Liver (tissue), 9 donors: ENCODE measurements around the gene MARK3. TPM values are rescaled to one million over a fixed set of nuclear protein-coding genes. Genes with fewer than 3 reads are reported as not detected.

Experiments
- DNase-seq: peaks from one replicate; pipeline ENCODE4 v3.0.0-alpha.2; 2017; ENCODE audit warnings: low spot score
- H3K27ac ChIP-seq, 2 donors: one replicate each; pipeline ENCODE4 v1.7.0; 2013; ENCODE audit warnings: inconsistent platforms in 2 of 2, low read length in 2 of 2, control low read depth in 1 of 2, low read depth in 1 of 2, mild to moderate bottlenecking in 1 of 2
- H3K27me3 ChIP-seq, 4 donors: one replicate each; pipeline versions ENCODE4 v1.6.1 to v1.7.0; 2013; ENCODE audit warnings: low read length in 3 of 4, inconsistent platforms in 1 of 4, mild to moderate bottlenecking in 1 of 4, moderate library complexity in 1 of 4; ENCODE audit not compliant: control insufficient read depth in 4 of 4, insufficient read depth in 4 of 4
- H3K36me3 ChIP-seq, 4 donors: one replicate each; pipeline versions ENCODE4 v1.6.1 to v1.7.0; 2013; ENCODE audit warnings: low read length in 3 of 4, mild to moderate bottlenecking in 3 of 4, low read depth in 1 of 4, moderate library complexity in 1 of 4; ENCODE audit not compliant: control insufficient read depth in 4 of 4, insufficient read depth in 3 of 4
- H3K4me1 ChIP-seq, 4 donors: one replicate each; pipeline versions ENCODE4 v1.6.1 to v1.7.0; 2013; ENCODE audit warnings: low read length in 3 of 4, mild to moderate bottlenecking in 3 of 4, moderate library complexity in 1 of 4; ENCODE audit not compliant: control insufficient read depth in 4 of 4, insufficient read depth in 4 of 4
- H3K4me3 ChIP-seq, 3 donors: one replicate each; pipeline versions ENCODE4 v1.6.1 to v1.7.0; 2013; ENCODE audit warnings: low read length in 3 of 3, control low read depth in 1 of 3, low read depth in 1 of 3, mild to moderate bottlenecking in 1 of 3
- H3K9ac ChIP-seq, 2 donors: one replicate each; pipeline ENCODE4 v1.7.0; 2013; ENCODE audit warnings: low read length in 2 of 2, mild to moderate bottlenecking in 2 of 2, moderate library complexity in 2 of 2, control low read depth in 1 of 2, low read depth in 1 of 2
- H3K9me3 ChIP-seq, 4 donors: one replicate each; pipeline versions ENCODE4 v1.6.1 to v1.7.0; 2013; ENCODE audit warnings: low read length in 3 of 4; ENCODE audit not compliant: control insufficient read depth in 4 of 4
- EGR1 ChIP-seq, 2 donors: IDR thresholded peaks; 2 replicates each; pipeline ENCODE4 v1.6.1; 2016 to 2018; ENCODE audit warnings: antibody characterized with exemption in 2 of 2, low read depth in 2 of 2
- FOXA1 ChIP-seq: IDR thresholded peaks from 2 replicates; pipeline ENCODE4 v1.6.1; 2016; ENCODE audit warnings: antibody characterized with exemption
- GABPA ChIP-seq, 2 donors: IDR thresholded peaks in 1 of 2; conservative IDR thresholded peaks in 1 of 2; 2 replicates each; pipeline ENCODE4 v1.6.1; 2016; ENCODE audit warnings: antibody characterized with exemption in 2 of 2, mild to moderate bottlenecking in 1 of 2, moderate library complexity in 1 of 2
- HNF4A ChIP-seq, 2 donors: conservative IDR thresholded peaks; 2 replicates each; pipeline ENCODE4 v1.6.1; 2016; ENCODE audit warnings: antibody characterized with exemption in 2 of 2, mild to moderate bottlenecking in 2 of 2
- HNF4G ChIP-seq: IDR thresholded peaks from 2 replicates; pipeline ENCODE4 v1.6.1; 2016; ENCODE audit warnings: antibody characterized with exemption
- JUND ChIP-seq, 2 donors: IDR thresholded peaks; 2 replicates each; pipeline ENCODE4 v1.6.1; 2016; ENCODE audit warnings: antibody characterized with exemption in 2 of 2
- NR2F2 ChIP-seq: IDR thresholded peaks from 2 replicates; pipeline ENCODE4 v1.6.1; 2016; ENCODE audit warnings: antibody characterized with exemption
- RAD21 ChIP-seq, 2 donors: IDR thresholded peaks; 2 replicates each; pipeline ENCODE4 v1.6.1; 2016; ENCODE audit warnings: antibody characterized with exemption in 2 of 2, mild to moderate bottlenecking in 2 of 2
- RXRA ChIP-seq, 2 donors: IDR thresholded peaks; 2 replicates each; pipeline ENCODE4 v1.6.1; 2017 to 2018; ENCODE audit warnings: antibody characterized with exemption in 2 of 2, mild to moderate bottlenecking in 1 of 2
- SP1 ChIP-seq: IDR thresholded peaks from 2 replicates; pipeline ENCODE4 v1.6.1; 2018; ENCODE audit warnings: antibody characterized with exemption, mild to moderate bottlenecking
- TAF1 ChIP-seq: conservative IDR thresholded peaks from 2 replicates; pipeline ENCODE4 v1.6.1; 2016; ENCODE audit warnings: antibody characterized with exemption, mild to moderate bottlenecking
- YY1 ChIP-seq: IDR thresholded peaks from 2 replicates; pipeline ENCODE4 v1.6.1; 2016; ENCODE audit warnings: antibody characterized with exemption, mild to moderate bottlenecking
- WGBS: extraction: QIAGEN DNeasy Blood & Tissue Kit; methylation state at CpG from one replicate; pipeline ENCODE4 v1.1.7; 2013; 5-methylcytosine and 5-hydroxymethylcytosine counted together
- polyA plus RNA-seq, 2 donors: library from polyadenylated mRNA; stranded (reverse) in 1 of 2; unstranded in 1 of 2; fragments of 200-250 nt in 1 of 2; fragments of >200 nt in 1 of 2; fragmentation: Nextera tagmentation in 1 of 2; extraction: Ambion mirVana in 1 of 2; gene quantifications; one replicate each; pipeline versions ENCODE4 v1.2.1 to v1.2.3, GENCODE V29; 2013 to 2015
- total RNA-seq, 2 donors: library from RNA; depleted of rRNA; stranded (reverse); fragments of >200 nt; gene quantifications; one replicate each; pipeline ENCODE4 v1.2.3, GENCODE V29; 2014
- TF ChIP-seq, protein P1 (sequence below): fragments of 150-350 bp; IDR thresholded peaks from 2 replicates; pipeline ENCODE4 v1.5.1; 2017; ENCODE audit warnings: improper control_type of control experiment, low read depth, low read length; ENCODE audit not compliant: missing input control
- TF ChIP-seq, protein P2 (sequence below): IDR thresholded peaks from 2 replicates; pipeline ENCODE4 v1.6.1; 2016; ENCODE audit warnings: antibody characterized with exemption
- TF ChIP-seq, protein P3 (sequence below): IDR thresholded peaks from 2 replicates; pipeline ENCODE4 v1.6.1; 2016; ENCODE audit warnings: antibody characterized with exemption, mild to moderate bottlenecking
- TF ChIP-seq, protein P4 (sequence below): IDR thresholded peaks from 2 replicates; pipeline ENCODE4 v1.6.1; 2016; ENCODE audit warnings: antibody characterized with exemption
- donor health status: healthy.
- donor health status: healthy.
- donor health status: healthy.
- donor health status: healthy.
- donor health status: healthy.

MARK3 gene
- total and polyA plus RNA-seq, 4 donors = 14.1 to 86.0 (median 33.0) TPM

DNA sequence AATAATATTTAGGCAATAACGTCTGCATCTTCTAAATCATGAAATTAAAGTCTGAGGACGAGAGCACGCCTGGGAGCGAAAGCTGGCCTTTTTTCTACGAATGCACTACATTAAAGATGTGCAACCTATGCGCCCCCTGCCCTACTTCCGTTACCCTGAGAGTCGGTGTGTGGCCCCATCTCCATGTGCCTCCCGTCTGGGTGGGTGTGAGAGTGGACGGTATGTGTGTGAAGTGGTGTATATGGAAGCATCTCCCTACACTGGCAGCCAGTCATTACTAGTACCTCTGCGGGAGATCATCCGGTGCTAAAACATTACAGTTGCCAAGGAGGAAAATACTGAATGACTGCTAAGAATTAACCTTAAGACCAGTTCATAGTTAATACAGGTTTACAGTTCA lies 118.1 kb downstream of the MARK3 start:
- WGBS = 96% methylated on average over 12 of the region's 12 CpGs
- Histone ChIP-seq H3K27ac (no peak overlapping the region), H3K9me3 (no peaks in the 10 kb centered on the region), H3K27me3 (no peaks in the 10 kb centered on the region), H3K9ac (no peak overlapping the region), H3K4me3 (no peak overlapping the region), H3K4me1 (peaks cover 0 to 2% (median 2%) of the 10 kb centered on the region in 4 donors), H3K36me3 (peaks cover 9 to 50% (median 31%) of the 10 kb centered on the region in 4 donors)
- TF ChIP-seq FOXA1 = no peak
- TF ChIP-seq, protein P1, sequence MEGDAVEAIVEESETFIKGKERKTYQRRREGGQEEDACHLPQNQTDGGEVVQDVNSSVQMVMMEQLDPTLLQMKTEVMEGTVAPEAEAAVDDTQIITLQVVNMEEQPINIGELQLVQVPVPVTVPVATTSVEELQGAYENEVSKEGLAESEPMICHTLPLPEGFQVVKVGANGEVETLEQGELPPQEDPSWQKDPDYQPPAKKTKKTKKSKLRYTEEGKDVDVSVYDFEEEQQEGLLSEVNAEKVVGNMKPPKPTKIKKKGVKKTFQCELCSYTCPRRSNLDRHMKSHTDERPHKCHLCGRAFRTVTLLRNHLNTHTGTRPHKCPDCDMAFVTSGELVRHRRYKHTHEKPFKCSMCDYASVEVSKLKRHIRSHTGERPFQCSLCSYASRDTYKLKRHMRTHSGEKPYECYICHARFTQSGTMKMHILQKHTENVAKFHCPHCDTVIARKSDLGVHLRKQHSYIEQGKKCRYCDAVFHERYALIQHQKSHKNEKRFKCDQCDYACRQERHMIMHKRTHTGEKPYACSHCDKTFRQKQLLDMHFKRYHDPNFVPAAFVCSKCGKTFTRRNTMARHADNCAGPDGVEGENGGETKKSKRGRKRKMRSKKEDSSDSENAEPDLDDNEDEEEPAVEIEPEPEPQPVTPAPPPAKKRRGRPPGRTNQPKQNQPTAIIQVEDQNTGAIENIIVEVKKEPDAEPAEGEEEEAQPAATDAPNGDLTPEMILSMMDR = no peak
- DNase-seq = no peak

DNA sequence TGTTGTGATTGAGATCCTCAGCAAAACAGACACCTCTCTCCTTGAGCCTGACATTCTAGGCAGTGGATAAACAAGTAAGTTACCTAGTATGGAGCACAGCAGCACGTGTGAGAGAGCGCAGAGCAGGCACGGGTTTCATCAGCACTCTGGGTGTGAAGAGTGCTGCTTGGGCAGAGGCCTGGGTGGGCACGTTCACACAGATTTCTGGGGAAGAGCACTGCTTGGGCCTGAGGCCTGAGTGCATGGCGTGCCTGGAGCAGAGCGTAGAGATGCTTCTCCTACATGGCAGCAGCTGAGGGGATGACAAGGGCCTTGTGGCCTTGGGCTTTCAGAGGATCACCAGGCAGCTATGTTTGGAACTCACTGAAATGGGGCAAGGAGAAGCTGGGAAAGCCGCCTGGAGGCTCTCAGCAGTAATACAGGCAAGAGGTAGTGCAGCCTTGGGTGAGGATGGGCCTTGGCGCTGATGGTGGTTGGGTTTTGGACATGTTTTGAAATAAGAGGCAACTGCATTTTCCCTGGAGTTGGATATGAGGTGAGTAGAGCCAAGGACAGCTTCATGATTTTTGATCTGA lies 119.9 kb downstream of the MARK3 start:
- H3K27me3 ChIP-seq = no peaks in the 10 kb centered on the region
- H3K9ac ChIP-seq = no peak overlapping the region
- H3K27ac ChIP-seq = no peak overlapping the region
- H3K36me3 ChIP-seq = peaks cover 7 to 49% (median 29%) of the 10 kb centered on the region in 4 donors
- TF ChIP-seq, protein P2, sequence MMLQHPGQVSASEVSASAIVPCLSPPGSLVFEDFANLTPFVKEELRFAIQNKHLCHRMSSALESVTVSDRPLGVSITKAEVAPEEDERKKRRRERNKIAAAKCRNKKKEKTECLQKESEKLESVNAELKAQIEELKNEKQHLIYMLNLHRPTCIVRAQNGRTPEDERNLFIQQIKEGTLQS = no peak
- TF ChIP-seq TAF1 = no peak
- TF ChIP-seq RXRA (IDR thresholded peaks at IDR 0.05) = no peak
- no peak for TF ChIP-seq FOXA1
- no peak for TF ChIP-seq HNF4A (conservative IDR thresholded peaks at IDR 0.05)
- TF ChIP-seq SP1 = no peak
- no peak for TF ChIP-seq NR2F2
- TF ChIP-seq, protein P3, sequence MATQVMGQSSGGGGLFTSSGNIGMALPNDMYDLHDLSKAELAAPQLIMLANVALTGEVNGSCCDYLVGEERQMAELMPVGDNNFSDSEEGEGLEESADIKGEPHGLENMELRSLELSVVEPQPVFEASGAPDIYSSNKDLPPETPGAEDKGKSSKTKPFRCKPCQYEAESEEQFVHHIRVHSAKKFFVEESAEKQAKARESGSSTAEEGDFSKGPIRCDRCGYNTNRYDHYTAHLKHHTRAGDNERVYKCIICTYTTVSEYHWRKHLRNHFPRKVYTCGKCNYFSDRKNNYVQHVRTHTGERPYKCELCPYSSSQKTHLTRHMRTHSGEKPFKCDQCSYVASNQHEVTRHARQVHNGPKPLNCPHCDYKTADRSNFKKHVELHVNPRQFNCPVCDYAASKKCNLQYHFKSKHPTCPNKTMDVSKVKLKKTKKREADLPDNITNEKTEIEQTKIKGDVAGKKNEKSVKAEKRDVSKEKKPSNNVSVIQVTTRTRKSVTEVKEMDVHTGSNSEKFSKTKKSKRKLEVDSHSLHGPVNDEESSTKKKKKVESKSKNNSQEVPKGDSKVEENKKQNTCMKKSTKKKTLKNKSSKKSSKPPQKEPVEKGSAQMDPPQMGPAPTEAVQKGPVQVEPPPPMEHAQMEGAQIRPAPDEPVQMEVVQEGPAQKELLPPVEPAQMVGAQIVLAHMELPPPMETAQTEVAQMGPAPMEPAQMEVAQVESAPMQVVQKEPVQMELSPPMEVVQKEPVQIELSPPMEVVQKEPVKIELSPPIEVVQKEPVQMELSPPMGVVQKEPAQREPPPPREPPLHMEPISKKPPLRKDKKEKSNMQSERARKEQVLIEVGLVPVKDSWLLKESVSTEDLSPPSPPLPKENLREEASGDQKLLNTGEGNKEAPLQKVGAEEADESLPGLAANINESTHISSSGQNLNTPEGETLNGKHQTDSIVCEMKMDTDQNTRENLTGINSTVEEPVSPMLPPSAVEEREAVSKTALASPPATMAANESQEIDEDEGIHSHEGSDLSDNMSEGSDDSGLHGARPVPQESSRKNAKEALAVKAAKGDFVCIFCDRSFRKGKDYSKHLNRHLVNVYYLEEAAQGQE = no peak
- TF ChIP-seq GABPA (IDR thresholded peaks at IDR 0.05 in 1 of 2, conservative IDR thresholded peaks at IDR 0.05 in 1 of 2) = no peak
- TF ChIP-seq YY1 = no peak
- TF ChIP-seq, protein P4, sequence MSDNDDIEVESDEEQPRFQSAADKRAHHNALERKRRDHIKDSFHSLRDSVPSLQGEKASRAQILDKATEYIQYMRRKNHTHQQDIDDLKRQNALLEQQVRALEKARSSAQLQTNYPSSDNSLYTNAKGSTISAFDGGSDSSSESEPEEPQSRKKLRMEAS = no peak
- no peaks in the 10 kb centered on the region for H3K9me3 ChIP-seq
- WGBS = 85% methylated on average over 8 of the region's 8 CpGs
- peaks cover 1 to 5% (median 3%) of the 10 kb centered on the region in 4 donors for H3K4me1 ChIP-seq
- no peak for DNase-seq
- H3K4me3 ChIP-seq = no peak overlapping the region

DNA sequence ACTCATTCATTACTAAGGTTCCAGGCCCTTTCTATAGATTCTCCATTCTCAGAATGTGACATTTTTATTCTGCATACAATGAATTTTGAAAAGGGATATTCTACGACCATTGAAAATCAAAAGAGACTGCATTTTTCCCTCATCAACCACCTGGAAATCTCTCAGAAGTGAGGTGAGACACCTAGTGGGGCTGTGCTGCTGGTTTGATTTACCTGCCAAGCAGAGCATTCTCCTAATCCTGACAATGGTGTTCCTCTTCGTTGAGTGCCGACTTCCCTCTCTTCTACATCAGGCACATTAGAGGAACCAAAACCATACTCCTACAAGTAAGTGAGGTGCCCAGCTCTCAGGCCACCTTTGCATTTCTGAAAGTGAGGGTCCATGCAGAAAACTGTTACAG lies 122.5 kb downstream of the MARK3 start:
- H3K4me3 ChIP-seq = no peak overlapping the region
- H3K9me3 ChIP-seq = no peaks in the 10 kb centered on the region
- H3K9ac ChIP-seq = no peak overlapping the region
- no peak for DNase-seq
- 81% methylated on average over 3 of the region's 3 CpGs for WGBS
- peaks cover 0 to 6% (median 3%) of the 10 kb centered on the region in 4 donors for H3K4me1 ChIP-seq
- peaks cover 14 to 36% (median 21%) of the 10 kb centered on the region in 4 donors for H3K36me3 ChIP-seq
- no peaks in the 10 kb centered on the region for H3K27me3 ChIP-seq
- TF ChIP-seq, protein P2 = no peak
- TF ChIP-seq FOXA1 = no peak
- no peak for TF ChIP-seq EGR1 (IDR thresholded peaks at IDR 0.05; ENCODE audit: low read depth in 2 of 2)
- TF ChIP-seq JUND (IDR thresholded peaks at IDR 0.05) = no peak
- TF ChIP-seq RXRA (IDR thresholded peaks at IDR 0.05) = no peak
- no peak for TF ChIP-seq RAD21 (IDR thresholded peaks at IDR 0.05)
- TF ChIP-seq HNF4A (conservative IDR thresholded peaks at IDR 0.05) = no peak
- TF ChIP-seq, protein P4 = no peak
- no peak for TF ChIP-seq SP1
- TF ChIP-seq NR2F2 = no peak
- TF ChIP-seq GABPA (IDR thresholded peaks at IDR 0.05 in 1 of 2, conservative IDR thresholded peaks at IDR 0.05 in 1 of 2) = no peak
- no peak for TF ChIP-seq TAF1
- no peak for TF ChIP-seq YY1
- TF ChIP-seq HNF4G = no peak
- H3K27ac ChIP-seq = no peak overlapping the region
